Erythroblast (primary cell): Measurements from ENCODE around the gene CCDC102A.

Experiments used
- GATA1 ChIP-seq: IDR thresholded peaks from 2 replicates; pipeline ENCODE4 v1.6.1; 2011; ENCODE audit warnings: low read depth, mild to moderate bottlenecking, control low read depth, low read length, moderate library complexity
- POLR2A ChIP-seq: IDR thresholded peaks from 2 replicates; pipeline ENCODE4 v1.6.1; 2011; ENCODE audit warnings: mild to moderate bottlenecking, low read length

- TF ChIP-seq POLR2A, result no peak
- no peak for TF ChIP-seq GATA1
These were observed 17.9 kb downstream of the CCDC102A start for GRCh38 chr16:57518520-57518919.
